ENCODE measurements around the gene ZSWIM4.
A peak's percentile ranks its signal among the peaks of the same experiment; 100 is the strongest.
"Not testable (repeated sequence)": the region's sequence is repeated elsewhere in the genome, so short reads cannot be mapped to it uniquely, and the experiment has no call there.

Gene ZSWIM4

GRCh38 chr19:13794757-13795589 is at the start of gene ZSWIM4:
Gene ZSWIM4 (plus strand): TSS chr19:13795443. CDS start chr19:13795649, 206 bp downstream.
- DNase-seq (ENCODE audit: low spot score), result peak; percentile 99

GRCh38 chr19:13747098-13747453 is 48.2 kb upstream of the ZSWIM4 start:
- no peak for DNase-seq (ENCODE audit: low spot score)

GRCh38 chr19:13748169-13748828 is 46.9 kb upstream of the ZSWIM4 start:
- peak; percentile 27 for DNase-seq (ENCODE audit: low spot score)

DNA sequence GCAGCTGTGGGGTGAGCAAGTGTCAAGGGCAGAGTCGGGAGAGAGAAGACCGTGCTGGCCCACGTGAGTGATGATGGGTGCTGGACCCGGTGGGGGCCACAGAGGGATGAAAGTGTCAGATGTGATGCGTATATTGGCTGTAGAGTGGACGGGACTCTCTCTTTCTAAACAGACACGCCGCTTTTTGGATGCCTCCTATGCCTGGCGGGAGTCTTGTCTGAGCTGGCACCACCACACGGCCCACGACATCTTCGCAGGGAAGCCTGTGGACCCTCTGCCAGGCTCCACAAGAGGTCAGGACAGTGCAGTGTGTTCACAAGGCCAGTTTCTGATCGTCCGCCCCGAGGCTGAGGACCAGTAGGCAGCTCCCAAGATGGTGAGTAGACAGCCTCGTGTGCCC is 43.8 kb upstream of the ZSWIM4 start:
- no peak for DNase-seq (ENCODE audit: low spot score)

GRCh38 chr19:13753622-13754021 is 41.6 kb upstream of the ZSWIM4 start:
- DNase-seq (ENCODE audit: low spot score), result not testable (repeated sequence)

- no peak for DNase-seq (ENCODE audit: low spot score)
Measured at GRCh38 chr19:13756210-13756609, 39.0 kb upstream of the ZSWIM4 start.

DNA sequence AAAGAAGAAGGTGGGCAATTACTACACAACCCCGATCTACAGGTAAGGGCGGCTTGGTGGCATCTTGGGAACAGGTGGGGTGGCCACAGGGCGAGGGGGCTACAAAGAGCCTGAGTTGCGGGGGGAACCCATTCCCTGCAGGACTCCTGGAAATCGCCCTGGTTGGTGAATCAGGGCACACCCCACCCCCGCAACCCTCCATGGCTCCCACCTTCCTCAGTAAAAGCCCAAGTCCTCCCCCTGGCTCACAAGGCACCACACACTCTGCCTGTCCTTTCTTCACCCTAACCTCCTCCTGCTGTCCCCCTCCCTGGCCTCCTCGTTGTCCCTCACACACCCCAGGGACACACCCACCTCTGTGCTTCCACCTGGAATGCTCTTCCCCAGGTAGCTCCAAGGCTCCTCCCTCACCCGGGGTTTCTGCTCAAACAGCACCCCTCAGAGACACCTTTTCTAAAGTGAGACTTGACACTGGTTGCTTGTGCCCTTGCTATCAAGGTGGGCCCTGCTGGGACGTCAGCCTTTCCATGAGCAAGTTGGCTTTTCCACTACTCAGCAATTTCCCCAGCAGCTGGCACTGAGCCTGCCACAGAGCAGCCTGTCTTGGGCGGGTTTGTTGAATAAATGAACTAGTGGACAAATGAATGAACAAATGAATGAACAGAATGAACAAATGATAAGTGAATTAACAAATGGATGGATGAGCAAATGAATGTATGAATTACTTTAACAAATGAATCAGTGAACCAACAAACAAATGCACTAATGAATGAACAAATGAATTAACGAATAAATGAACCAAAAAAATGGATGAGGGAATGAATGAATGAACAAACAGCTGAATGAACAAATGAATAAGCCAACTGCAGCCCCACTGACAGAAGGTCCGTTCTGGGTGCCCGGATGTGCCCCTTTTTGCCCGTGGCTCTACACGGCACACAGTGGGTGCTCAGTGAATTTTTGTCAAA is 37.2 kb upstream of the ZSWIM4 start:
- DNase-seq (ENCODE audit: low spot score), result no peak

DNA sequence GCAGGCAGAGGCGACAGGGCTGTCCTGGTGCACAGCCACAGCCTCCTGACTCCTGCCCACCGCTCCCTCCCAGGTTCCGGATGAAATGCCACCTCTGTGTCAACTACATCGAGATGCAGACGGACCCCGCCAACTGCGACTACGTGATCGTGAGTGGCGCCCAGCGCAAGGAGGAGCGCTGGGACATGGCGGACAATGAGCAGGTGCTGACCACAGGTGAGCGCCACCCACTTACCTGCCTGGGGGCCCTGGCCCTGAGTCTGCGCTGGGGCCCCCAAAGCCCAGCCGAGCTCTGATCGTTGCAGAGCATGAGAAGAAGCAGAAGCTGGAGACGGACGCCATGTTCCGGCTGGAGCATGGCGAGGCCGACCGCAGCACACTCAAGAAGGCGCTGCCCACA is 36.4 kb upstream of the ZSWIM4 start:
- DNase-seq (ENCODE audit: low spot score), result no peak

- DNase-seq (ENCODE audit: low spot score), result no peak
Measured at GRCh38 chr19:13761423-13761822, 33.8 kb upstream of the ZSWIM4 start.

GRCh38 chr19:13762635-13763235 is 32.5 kb upstream of the ZSWIM4 start:
- DNase-seq (ENCODE audit: low spot score), result no peak

DNA sequence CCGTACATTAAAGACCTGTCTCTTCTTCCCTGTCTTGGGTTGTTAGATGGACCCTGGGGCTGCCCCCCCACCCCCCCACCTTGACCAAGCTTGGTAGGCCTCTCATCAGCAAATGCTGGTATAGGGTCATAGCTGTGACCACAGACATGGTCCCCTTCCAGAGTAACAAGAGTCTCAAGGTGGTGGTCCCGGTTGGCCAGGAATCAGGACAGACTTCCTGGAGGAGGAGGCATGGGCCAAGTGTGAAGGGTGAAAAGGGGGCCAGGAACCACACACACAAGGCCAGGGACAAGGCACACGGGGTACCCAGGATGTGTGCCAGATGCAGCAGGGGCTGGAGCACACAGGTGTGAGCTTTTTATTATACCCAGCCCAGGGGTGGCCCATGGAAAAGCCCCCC is 32.0 kb upstream of the ZSWIM4 start:
- DNase-seq (ENCODE audit: low spot score), result no peak

- DNase-seq (ENCODE audit: low spot score), result peak; percentile 65
Measured at GRCh38 chr19:13764101-13764807, 31.0 kb upstream of the ZSWIM4 start, which contains the start of gene MRI1. Gene MRI1 (plus strand): TSS chr19:13764522. CDS start chr19:13764589, 67 bp downstream.

DNA sequence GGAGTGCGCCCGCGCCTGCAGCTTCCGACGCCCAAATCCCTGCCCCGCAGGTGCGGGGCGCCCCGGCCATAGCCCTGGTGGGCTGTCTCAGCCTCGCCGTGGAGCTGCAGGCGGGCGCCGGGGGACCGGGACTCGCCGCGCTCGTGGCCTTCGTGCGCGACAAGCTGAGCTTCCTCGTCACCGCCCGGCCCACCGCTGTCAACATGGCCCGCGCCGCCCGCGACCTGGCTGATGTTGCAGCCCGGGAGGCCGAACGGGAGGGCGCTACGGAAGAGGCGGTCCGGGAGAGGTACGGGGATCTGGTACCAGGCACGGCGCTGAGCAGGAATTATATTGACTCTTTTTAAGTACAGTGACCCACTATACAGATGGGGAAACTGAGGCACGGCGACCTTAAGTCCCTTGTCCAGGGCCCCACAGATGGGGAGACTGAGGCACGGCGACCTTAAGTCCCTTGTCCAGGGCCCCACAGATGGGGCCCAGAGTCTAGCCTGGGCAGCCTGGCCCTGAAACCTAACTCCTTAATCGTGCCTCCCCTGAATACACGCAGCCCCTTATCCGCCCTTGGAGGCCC is 30.3 kb upstream of the ZSWIM4 start:
- no peak for DNase-seq (ENCODE audit: low spot score)

GRCh38 chr19:13765395-13766094 is 29.7 kb upstream of the ZSWIM4 start:
- no peak for DNase-seq (ENCODE audit: low spot score)

DNA sequence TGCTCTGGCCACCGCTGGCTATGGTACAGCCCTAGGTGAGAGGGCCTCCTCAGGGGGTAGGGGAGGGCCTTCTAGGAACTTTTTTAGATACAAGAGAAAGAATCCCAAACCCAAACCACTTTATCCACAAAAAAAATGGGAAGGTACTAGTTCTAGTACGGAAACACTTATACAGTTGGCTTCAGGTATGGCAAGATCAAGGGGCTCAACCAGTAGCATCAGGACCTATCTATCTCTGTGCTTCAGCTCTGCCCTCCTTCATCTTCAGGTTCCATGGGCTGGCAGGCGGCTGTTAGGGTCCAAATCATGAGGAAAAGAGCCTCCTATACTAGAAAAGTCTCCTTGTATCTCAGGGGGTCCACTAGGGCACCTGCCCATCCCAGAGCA is 29.2 kb upstream of the ZSWIM4 start:
- DNase-seq (ENCODE audit: low spot score), result no peak

- no peak for DNase-seq (ENCODE audit: low spot score)
Measured at GRCh38 chr19:13768510-13768909, 26.7 kb upstream of the ZSWIM4 start.

- no peak for DNase-seq (ENCODE audit: low spot score)
Measured at GRCh38 chr19:13770013-13770635, 25.1 kb upstream of the ZSWIM4 start.

DNA sequence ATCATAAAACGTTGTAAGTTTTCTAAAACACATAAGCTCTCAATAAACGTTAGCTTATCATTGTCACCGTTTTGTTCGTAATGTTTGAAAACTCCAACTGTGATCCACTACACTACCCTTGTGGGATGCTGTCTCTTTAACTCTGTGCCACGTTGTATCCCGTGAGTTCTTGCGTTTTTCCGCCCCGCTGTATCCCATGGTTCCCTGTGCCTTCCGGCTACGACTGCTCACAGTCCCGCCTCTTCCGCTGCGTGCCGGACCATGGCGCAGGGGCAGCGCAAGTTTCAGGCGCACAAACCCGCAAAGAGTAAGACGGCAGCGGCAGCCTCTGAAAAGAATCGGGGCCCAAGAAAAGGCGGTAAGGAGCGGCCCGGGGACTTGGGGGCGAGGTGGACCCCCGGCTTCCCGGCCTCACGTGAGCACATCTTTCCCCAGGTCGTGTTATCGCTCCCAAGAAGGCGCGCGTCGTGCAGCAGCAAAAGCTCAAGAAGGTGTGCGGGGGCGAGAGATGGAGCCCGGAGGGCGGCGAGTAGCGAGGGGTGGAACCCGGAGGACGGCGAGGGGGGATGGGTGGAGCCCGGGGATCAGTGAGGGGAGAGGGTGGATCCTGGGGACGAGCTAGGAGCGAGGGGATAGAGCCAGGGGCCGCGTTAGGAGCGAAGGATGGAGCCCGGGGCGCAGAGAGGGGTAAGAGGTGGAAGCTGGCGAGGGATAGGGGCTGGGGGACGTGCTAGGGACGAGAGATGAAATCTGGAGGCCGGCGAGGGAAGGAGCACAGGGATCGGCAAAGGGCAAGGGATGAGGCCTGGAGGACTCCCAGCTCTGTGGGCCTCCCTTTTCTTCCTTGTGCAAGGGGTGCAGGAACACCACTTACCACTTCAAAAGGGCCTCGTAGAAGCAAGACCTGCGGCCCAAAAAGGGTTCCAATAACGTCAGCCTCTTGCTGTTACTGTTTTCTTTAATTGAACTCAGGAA is 20.7 kb upstream of the ZSWIM4 start, which contains the start of gene C19orf53:
Gene C19orf53, plus strand, starts transcription at position 240 of the 975 bp plus-strand sequence. Its CDS starts 22 bp downstream, at position 262.
- DNase-seq (ENCODE audit: low spot score), result peak; percentile 92
